Ishikawa (cell line): ENCODE results near the gene PTPRM.

Experiments
- MAX ChIP-seq: IDR thresholded peaks from 2 replicates; pipeline ENCODE4 v1.6.1; 2012
- YY1 ChIP-seq: IDR thresholded peaks from 2 replicates; pipeline ENCODE4 v1.6.1; 2012; ENCODE audit warnings: low read depth
- TF ChIP-seq, protein P1 (sequence below): IDR thresholded peaks from 2 replicates; pipeline ENCODE4 v1.6.1; 2012; ENCODE audit warnings: low read depth, mild to moderate bottlenecking

DNA sequence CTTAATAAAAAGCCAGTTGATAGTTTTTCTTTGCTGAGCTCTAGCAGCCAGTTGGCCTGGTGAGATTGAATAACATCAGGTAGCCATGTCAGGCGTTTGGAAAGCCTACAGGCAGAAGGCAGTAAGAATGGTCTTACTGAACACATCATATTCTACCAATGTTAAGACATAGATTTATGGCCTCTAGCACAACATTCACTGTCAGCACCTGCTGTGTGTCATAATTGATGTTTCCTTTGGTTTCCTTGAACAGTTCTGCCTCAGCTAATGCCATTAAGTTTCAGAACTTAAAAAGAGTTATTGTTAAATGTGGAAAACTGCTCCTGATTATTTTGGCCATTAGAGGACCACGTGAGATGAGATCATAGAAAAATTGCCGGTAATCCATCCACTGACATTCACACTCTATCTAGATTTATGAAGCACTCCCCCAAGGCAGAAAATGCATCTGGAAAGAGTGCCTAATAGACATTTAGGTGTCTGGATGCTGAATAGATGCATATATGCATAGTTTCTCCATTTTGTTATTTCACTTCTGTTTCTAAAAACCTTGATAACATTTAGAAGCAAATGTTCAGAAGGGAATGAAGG, 434.7 kb downstream of the PTPRM start:
- TF ChIP-seq, protein P1, sequence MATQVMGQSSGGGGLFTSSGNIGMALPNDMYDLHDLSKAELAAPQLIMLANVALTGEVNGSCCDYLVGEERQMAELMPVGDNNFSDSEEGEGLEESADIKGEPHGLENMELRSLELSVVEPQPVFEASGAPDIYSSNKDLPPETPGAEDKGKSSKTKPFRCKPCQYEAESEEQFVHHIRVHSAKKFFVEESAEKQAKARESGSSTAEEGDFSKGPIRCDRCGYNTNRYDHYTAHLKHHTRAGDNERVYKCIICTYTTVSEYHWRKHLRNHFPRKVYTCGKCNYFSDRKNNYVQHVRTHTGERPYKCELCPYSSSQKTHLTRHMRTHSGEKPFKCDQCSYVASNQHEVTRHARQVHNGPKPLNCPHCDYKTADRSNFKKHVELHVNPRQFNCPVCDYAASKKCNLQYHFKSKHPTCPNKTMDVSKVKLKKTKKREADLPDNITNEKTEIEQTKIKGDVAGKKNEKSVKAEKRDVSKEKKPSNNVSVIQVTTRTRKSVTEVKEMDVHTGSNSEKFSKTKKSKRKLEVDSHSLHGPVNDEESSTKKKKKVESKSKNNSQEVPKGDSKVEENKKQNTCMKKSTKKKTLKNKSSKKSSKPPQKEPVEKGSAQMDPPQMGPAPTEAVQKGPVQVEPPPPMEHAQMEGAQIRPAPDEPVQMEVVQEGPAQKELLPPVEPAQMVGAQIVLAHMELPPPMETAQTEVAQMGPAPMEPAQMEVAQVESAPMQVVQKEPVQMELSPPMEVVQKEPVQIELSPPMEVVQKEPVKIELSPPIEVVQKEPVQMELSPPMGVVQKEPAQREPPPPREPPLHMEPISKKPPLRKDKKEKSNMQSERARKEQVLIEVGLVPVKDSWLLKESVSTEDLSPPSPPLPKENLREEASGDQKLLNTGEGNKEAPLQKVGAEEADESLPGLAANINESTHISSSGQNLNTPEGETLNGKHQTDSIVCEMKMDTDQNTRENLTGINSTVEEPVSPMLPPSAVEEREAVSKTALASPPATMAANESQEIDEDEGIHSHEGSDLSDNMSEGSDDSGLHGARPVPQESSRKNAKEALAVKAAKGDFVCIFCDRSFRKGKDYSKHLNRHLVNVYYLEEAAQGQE = no peak
- TF ChIP-seq MAX (no peak), YY1 (no peak)
